ENCODE data around the gene SACM1L. TPM values are rescaled to one million over a fixed set of nuclear protein-coding genes. Genes with fewer than 3 reads are reported as not detected.

The SACM1L gene
- total and polyA plus RNA-seq, 2 donors (not counting 3 experiments of a cell fraction or from before 2014, with no cell fraction given), result 11.9 to 39.9 TPM

DNA sequence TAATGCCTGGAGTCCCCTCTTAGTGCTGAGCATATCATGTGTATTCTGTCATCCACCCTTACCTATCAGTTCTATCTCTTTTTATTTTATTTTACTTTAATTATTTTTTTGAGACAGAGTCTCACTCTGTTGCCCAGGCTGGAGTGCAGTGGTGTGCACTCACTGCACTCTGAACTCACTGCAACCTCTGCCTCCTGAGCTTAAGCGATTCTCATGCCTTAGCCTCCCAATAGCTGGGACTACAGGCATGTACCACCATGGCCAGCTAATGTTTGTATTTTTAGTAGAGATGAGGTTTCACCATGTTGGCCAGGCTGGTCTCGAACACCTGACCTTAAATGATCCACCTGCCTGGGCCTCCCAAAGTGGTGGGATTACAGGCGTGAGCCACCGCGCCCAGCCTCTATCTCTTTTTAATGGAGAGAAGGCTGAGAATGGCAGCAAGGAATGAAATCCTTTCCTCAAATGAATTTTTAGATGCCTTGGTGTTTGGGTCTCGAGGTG lies 11.4 kb downstream of the SACM1L start:
- CTCF ChIA-PET, result no interaction called here

More for the DNA sequence above, 11.4 kb downstream of the SACM1L start:
- Histone ChIP-seq H3K9me3 (replicated peaks; ENCODE audit: control insufficient read depth, insufficient read depth, low read length) (no peaks in the 10 kb centered on the region), H3K9ac (replicated peaks; ENCODE audit: extremely low read depth, insufficient read depth, low read length) (no peak overlapping the region), H4K20me1 (replicated peaks; ENCODE audit: control insufficient read depth, extremely low read depth, insufficient read depth, low read length) (peaks cover 2% of the 10 kb centered on the region), H3K79me2 (ENCODE audit: control insufficient read depth, insufficient read depth, low read length) (peaks cover 64% of the 10 kb centered on the region), H3K4me2 (ENCODE audit: insufficient read depth, low read length) (no peak overlapping the region), H3K27me3 (ENCODE audit: control insufficient read depth in 2 of 2, insufficient read depth in 2 of 2, low read length in 2 of 2) (no peaks in the 10 kb centered on the region), H3K27ac (ENCODE audit: insufficient read depth, low read depth, low read length) (no peak overlapping the region), H3K4me3 (replicated peaks in 1 of 3; ENCODE audit: insufficient read depth in 1 of 3, low read depth in 1 of 3, low read length in 3 of 3) (no peak overlapping the region), H2AFZ (ENCODE audit: low read depth, low read length) (no peak overlapping the region), H3K4me1 (ENCODE audit: control insufficient read depth, extremely low read depth, insufficient read depth, low read length) (no peaks in the 10 kb centered on the region), H3K36me3 (ENCODE audit: control insufficient read depth in 2 of 2, extremely low read depth in 1 of 2, insufficient read depth in 2 of 2, low read length in 2 of 2) (peaks cover 0 to under 1% of the 10 kb centered on the region in 2 experiments), H3K9me1 (replicated peaks; ENCODE audit: control insufficient read depth, extremely low read depth, insufficient read depth, low read length) (no peaks in the 10 kb centered on the region)
- intact Hi-C loops (cut with micrococcal nuclease), result no loop called here
- no peak for DNase-seq (ENCODE audit: low read depth, low spot score)
- BruUV-seq (replicated peaks), result no TSS peak
- TF ChIP-seq JUN (IDR thresholded peaks at IDR 0.05; ENCODE audit: borderline replicate concordance, insufficient read depth, insufficient read length, low read depth), result no peak
- no peak for TF ChIP-seq GATA2 (IDR thresholded peaks at IDR 0.05; ENCODE audit: insufficient read depth, insufficient read length, low read depth, low read length)
- no peak for TF ChIP-seq FOS (IDR thresholded peaks at IDR 0.05; ENCODE audit: borderline replicate concordance, insufficient read depth, low read length)
- TF ChIP-seq EZH2 (IDR thresholded peaks at IDR 0.05; ENCODE audit: borderline replicate concordance, low read depth, low read length, severe bottlenecking), result no peak
- TF ChIP-seq POLR2AphosphoS5 (IDR thresholded peaks at IDR 0.05; ENCODE audit: insufficient read depth, low read depth, low read length), result no peak
- no peak for TF ChIP-seq MYC (IDR thresholded peaks at IDR 0.05; ENCODE audit: low read depth, low read length)
- TF ChIP-seq, protein P1, sequence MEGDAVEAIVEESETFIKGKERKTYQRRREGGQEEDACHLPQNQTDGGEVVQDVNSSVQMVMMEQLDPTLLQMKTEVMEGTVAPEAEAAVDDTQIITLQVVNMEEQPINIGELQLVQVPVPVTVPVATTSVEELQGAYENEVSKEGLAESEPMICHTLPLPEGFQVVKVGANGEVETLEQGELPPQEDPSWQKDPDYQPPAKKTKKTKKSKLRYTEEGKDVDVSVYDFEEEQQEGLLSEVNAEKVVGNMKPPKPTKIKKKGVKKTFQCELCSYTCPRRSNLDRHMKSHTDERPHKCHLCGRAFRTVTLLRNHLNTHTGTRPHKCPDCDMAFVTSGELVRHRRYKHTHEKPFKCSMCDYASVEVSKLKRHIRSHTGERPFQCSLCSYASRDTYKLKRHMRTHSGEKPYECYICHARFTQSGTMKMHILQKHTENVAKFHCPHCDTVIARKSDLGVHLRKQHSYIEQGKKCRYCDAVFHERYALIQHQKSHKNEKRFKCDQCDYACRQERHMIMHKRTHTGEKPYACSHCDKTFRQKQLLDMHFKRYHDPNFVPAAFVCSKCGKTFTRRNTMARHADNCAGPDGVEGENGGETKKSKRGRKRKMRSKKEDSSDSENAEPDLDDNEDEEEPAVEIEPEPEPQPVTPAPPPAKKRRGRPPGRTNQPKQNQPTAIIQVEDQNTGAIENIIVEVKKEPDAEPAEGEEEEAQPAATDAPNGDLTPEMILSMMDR (IDR thresholded peaks at IDR 0.05; ENCODE audit: extremely low read depth in 1 of 2, insufficient read depth in 1 of 2, low read depth in 1 of 2, low read length in 2 of 2), result no peak
- TF ChIP-seq, protein P2, sequence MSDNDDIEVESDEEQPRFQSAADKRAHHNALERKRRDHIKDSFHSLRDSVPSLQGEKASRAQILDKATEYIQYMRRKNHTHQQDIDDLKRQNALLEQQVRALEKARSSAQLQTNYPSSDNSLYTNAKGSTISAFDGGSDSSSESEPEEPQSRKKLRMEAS (IDR thresholded peaks at IDR 0.05; ENCODE audit: insufficient read depth, insufficient read length), result no peak
- TF ChIP-seq POLR2A (IDR thresholded peaks at IDR 0.05; ENCODE audit: low read depth, low read length), result no peak
- dilution Hi-C loops (cut with MboI; ENCODE audit: extremely low pct_ligation_motif_present, low sequenced_read_pairs), result no loop called here
- POLR2A ChIA-PET, result no interaction called here
- no peak for FAIRE-seq

Measured in endothelial cell of umbilical vein (primary cell).